Stomach smooth muscle (tissue), 2 donors: Measurements from ENCODE around the gene CFAP74.

Experiments used
- H3K27ac ChIP-seq: one replicate; pipeline ENCODE4 v1.7.0; 2013; ENCODE audit warnings: mild to moderate bottlenecking, low read length, inconsistent platforms
- H3K27me3 ChIP-seq, 2 donors: one replicate each; pipeline ENCODE4 v1.7.0; 2013; ENCODE audit warnings: low read length in 2 of 2; ENCODE audit not compliant: insufficient read depth in 2 of 2, control insufficient read depth in 1 of 2
- H3K36me3 ChIP-seq, 2 donors: one replicate each; pipeline ENCODE4 v1.7.0; 2013; ENCODE audit warnings: low read length in 2 of 2; ENCODE audit not compliant: control insufficient read depth in 2 of 2, insufficient read depth in 2 of 2
- H3K4me1 ChIP-seq: one replicate; pipeline ENCODE4 v1.7.0; 2013; ENCODE audit warnings: low read length; ENCODE audit not compliant: control insufficient read depth, insufficient read depth
- H3K4me3 ChIP-seq, 2 donors: one replicate each; pipeline ENCODE4 v1.7.0; 2013; ENCODE audit warnings: low read length in 2 of 2
- H3K9ac ChIP-seq, 2 donors: one replicate each; pipeline ENCODE4 v1.7.0; 2013; ENCODE audit warnings: low read length in 2 of 2, mild to moderate bottlenecking in 1 of 2
- H3K9me3 ChIP-seq, 2 donors: one replicate each; pipeline ENCODE4 v1.7.0; 2013; ENCODE audit warnings: low read length in 2 of 2; ENCODE audit not compliant: control insufficient read depth in 2 of 2
- donor health status: healthy.
- donor health status: Pancreatic carcinoma.

CFAP74 gene

DNA sequence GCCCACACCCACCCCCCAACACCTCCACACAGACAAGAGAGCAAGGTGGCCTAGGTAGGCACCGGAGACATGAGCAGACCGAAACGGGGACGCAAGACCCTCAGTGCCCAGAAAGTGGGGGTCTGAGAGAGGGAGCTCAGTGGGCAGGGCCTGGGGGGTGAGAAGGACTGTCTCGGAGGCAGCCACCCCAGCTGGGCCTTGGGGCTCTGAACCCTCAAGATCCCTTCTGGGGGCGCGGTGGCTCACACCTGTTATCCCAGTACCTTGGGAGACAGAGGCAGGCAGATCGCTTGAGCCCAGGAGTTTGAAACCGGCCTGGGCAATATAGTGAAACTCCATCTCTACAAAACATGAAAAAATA lies 103.6 kb downstream of the CFAP74 start:
- Histone ChIP-seq H3K4me1 (peaks cover 3% of the 10 kb centered on the region), H3K4me3 (no peak overlapping the region), H3K36me3 (no peaks in the 10 kb centered on the region), H3K27ac (no peak overlapping the region), H3K9me3 (no peaks in the 10 kb centered on the region), H3K27me3 (peaks cover 11 to 12% of the 10 kb centered on the region in 2 donors), H3K9ac (no peak overlapping the region)

DNA sequence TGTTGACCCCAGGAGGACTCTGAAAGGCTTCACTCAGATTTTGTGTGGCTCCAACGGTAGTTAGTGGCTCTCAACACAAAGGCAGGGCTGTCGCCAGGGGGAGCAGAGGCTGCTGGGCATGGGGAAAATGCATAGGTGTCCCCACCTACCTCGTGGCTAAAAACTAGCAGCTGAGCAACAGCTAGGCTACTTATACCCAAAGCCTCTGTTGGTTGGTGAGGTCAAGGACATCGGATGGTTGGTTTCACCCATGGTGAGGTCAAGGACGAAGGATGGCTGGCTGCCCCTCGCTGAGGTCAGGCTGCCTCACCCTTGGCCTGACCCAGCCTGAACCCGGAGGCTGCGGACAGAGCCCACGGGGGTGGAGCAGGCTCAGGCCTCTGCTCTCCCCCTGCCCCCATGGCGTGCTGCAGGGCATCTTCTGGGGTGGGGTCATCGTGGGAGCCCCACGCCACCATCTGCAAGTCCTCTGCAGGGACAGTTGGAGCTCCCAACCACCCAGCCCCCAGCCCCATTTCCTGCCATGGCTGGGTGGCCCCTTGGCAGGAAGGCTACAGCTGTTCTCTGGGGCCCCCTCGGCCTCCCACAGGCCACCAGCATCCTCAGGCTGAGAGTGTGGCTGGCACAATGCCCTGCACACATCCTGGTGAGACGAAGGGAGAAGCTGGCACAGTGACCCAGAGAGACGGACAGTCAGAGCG lies 104.2 kb downstream of the CFAP74 start:
- peaks cover 13 to 18% of the 10 kb centered on the region in 2 donors for H3K27me3 ChIP-seq
- H3K27ac ChIP-seq = no peak overlapping the region
- H3K36me3 ChIP-seq = no peaks in the 10 kb centered on the region
- H3K9ac ChIP-seq = no peak overlapping the region
- H3K9me3 ChIP-seq = no peaks in the 10 kb centered on the region
- H3K4me1 ChIP-seq = peaks cover 8% of the 10 kb centered on the region
- no peak overlapping the region for H3K4me3 ChIP-seq

DNA sequence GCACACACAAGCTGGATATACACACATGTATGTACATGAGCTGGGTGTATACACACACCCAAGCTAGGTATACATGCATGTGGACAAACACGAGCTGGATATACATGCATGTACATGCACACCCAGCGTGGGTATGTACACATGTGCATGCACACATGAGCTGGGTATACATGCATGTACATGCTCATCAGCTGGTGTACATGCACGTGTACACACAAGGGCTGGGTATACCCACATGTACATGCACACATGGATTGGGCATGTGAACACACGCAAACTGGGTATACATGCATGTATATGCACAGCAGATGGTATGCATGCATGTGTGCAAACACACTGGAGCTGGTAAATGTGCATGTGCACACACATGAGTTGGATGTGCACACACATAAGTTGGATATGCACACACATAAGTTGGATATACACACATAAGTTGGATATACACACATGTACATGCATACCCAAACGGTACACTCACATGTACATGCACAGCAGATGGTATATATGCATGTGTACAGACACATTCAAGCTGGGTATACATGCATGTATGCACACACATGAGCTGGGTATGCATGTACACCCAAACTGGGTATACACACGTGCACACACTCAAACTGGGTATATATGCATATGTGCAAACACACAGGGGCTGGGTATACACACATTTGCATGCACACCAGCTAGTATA lies 105.2 kb downstream of the CFAP74 start:
- Histone ChIP-seq H3K27me3 (peaks cover 14 to 25% of the 10 kb centered on the region in 2 donors), H3K36me3 (no peaks in the 10 kb centered on the region), H3K27ac (no peak overlapping the region), H3K4me1 (peaks cover 14% of the 10 kb centered on the region), H3K4me3 (no peak overlapping the region), H3K9me3 (no peaks in the 10 kb centered on the region), H3K9ac (no peak overlapping the region)

DNA sequence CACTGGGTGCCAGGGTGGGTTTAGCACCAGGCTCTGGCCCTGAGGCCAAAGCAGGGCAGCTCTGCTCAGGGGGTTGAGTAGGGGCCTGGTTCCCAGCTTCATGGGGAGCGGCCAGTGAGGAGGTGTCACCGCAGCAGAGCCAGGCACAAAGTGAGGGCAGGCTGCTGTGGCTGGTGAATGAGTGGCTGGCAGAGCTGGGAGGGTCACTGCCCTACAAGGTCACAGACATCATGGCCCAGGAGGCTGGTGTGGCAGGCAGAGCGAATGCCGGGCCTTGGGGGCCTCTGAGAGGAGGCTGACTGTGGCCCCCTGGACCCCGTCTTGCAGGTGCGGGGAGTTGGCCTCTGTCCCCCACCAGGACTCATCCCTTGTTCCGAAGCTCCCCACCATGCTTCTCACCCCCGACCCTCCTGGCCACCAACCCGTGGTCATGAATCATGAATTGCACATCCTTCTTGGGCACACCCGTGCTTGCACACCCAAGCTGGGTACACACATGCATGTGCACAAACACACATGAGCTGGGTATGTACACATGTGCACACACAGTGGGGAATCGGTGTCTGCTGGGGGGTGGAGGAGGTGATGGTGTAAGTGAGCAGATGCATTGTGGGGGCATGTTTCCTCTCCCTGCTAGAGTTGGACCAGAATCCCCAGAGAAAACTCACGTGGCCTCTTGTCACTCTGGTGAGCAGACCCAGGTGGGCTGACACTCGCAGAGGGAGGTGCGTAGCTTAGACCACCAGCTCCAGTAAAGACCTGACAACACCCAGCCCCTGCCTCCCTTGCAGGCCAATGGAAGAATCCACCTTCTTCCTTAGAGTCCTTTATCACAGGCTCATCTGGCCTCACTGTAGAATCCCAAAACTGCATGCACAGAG lies 107.9 kb downstream of the CFAP74 start:
- Histone ChIP-seq H3K9me3 (no peaks in the 10 kb centered on the region), H3K27ac (no peak overlapping the region), H3K4me1 (peaks cover 26% of the 10 kb centered on the region), H3K36me3 (no peaks in the 10 kb centered on the region), H3K27me3 (peaks cover 14 to 25% of the 10 kb centered on the region in 2 donors), H3K4me3 (no peak overlapping the region), H3K9ac (no peak overlapping the region)

DNA sequence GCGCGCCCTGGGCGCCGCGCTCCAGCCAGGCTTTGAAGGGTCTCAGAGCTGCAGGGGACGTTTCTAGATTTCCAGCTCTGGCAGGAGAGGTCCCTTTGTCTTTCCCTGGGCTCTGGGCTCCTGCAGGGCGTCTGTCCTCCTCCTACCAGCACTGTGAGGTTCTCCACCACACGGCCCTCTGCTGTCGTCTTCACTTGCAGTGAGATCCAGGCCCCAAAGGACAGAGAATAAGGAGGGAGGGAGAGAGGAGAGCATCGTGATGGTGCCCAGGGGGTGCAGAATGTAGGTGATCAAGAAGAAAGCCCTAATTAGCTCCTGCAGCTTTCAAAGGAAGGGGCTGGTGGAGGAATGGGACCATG lies 108.5 kb downstream of the CFAP74 start:
- Histone ChIP-seq H3K27ac (no peak overlapping the region), H3K9me3 (no peaks in the 10 kb centered on the region), H3K4me3 (no peak overlapping the region), H3K36me3 (no peaks in the 10 kb centered on the region), H3K27me3 (peaks cover 14 to 25% of the 10 kb centered on the region in 2 donors), H3K4me1 (peaks cover 26% of the 10 kb centered on the region), H3K9ac (no peak overlapping the region)

DNA sequence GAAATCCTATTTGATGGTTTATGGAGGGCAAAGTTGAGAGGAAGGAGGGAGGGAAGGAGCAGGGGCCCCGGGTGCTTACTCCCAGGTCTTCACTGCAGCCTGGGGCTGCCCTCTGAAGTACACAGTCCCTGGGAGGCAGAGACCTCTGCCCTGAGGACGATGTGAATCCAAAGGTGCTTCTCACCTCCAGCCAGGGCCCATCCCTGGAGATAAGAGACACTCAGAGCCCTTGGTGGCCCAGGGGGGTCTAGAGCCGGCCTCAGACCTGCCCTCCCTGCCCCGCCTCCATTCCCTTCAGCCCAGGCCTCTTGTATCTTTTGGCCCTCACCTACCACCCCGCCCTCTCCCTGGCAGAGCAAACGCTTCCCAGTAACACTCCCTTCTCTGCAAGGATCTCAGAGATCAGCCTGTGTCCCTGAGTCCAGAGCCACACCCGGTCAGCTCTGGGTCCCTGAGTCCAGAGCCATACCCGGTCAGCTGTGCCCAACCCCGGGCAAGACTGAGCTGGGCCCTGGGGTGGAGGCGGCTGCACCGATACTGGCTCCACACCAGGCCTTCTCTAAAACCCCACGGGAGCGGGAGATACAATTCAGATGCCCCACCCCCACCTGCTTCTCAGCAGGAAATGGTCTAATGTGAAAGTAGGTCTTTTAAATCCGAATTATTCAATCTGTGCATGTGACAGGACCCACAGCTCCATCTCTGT lies 109.1 kb downstream of the CFAP74 start:
- H3K27ac ChIP-seq = no peak overlapping the region
- peaks cover 14 to 25% of the 10 kb centered on the region in 2 donors for H3K27me3 ChIP-seq
- H3K4me3 ChIP-seq = peak overlapping the region in 1 of 2 donors; percentile 29
- peaks cover 26% of the 10 kb centered on the region for H3K4me1 ChIP-seq
- no peak overlapping the region for H3K9ac ChIP-seq
- H3K9me3 ChIP-seq = no peaks in the 10 kb centered on the region
- no peaks in the 10 kb centered on the region for H3K36me3 ChIP-seq

DNA sequence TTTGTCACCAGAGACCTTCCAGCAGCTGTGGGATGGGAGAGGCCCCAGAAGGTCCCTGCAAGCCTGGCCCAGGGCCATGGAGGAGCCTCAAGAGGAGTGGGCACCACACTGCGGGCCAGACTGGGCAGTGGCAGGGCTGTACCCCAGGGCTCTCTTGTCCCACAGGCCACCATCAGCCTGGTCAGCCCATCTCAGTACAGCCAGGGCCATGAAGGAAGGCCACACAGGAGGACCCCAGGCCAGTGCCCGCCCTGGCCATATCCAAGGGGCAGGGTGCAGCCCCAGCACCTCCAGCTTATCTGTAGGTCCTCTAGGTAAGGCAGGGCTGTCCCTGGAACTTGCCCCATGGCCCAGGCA lies 109.6 kb downstream of the CFAP74 start:
- Histone ChIP-seq H3K9ac (no peak overlapping the region), H3K27me3 (peaks cover 14 to 25% of the 10 kb centered on the region in 2 donors), H3K27ac (no peak overlapping the region), H3K4me3 (no peak overlapping the region), H3K36me3 (no peaks in the 10 kb centered on the region), H3K9me3 (no peaks in the 10 kb centered on the region), H3K4me1 (peaks cover 31% of the 10 kb centered on the region)

DNA sequence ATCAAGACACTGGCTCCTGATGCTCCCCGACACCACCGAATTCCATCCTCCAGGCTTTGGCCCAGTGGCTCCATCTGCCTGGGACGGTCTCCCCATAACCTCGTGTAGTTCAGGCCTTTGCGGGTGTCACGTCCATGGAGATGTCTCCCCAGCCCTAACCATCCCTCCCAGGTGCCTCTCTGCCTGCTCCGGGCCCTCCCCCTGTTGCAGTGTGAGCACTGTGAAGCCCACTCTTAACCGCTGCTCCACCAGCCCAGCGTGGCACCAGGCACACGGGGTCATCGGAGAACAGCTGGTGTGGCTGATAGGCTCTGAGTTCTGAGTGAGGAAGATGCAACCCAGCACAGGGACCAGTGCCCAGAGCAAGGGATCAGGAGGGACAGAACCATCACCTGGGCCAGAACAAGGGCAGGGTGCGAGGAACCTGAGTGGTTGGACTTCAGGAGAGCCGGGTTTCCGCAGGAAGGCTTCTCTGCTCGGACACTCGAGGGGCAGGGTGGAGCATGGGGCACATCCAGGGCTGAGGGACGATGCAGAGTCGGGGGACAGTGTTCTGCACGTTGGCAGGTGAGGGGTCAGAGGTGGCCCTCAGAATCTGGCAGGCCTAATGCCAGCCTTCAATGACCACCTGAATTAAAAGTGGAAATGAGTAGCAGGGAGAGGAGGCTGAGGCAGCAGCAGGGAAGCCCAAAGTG lies 110.1 kb downstream of the CFAP74 start:
- no peak overlapping the region for H3K27ac ChIP-seq
- H3K4me1 ChIP-seq = peaks cover 36% of the 10 kb centered on the region
- no peaks in the 10 kb centered on the region for H3K9me3 ChIP-seq
- H3K36me3 ChIP-seq = no peaks in the 10 kb centered on the region
- H3K4me3 ChIP-seq = no peak overlapping the region
- peaks cover 14 to 25% of the 10 kb centered on the region in 2 donors for H3K27me3 ChIP-seq
- H3K9ac ChIP-seq = no peak overlapping the region

DNA sequence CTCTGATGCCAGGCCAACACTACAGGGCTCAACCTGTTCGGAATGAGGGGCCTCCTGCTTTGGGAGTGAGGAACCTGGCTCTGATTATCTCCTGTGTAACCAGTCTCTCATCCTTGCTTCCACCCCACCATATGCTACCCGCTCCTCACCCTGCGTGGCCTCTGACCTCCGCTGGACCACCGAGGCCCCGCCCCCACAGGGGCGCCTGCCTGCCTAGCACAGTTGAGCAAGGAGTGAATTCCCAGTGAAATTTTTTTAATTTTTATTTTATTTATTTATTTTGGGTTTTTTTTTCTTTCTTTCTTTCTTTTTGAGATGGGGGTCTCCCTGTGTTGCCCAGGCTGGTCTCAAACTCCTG lies 110.8 kb downstream of the CFAP74 start:
- Histone ChIP-seq H3K36me3 (no peaks in the 10 kb centered on the region), H3K9me3 (no peaks in the 10 kb centered on the region), H3K4me3 (peak overlapping the region in 1 of 2 donors; percentile 78), H3K27ac (peak overlapping the region; percentile 64), H3K4me1 (peaks cover 38% of the 10 kb centered on the region), H3K27me3 (peaks cover 14 to 25% of the 10 kb centered on the region in 2 donors), H3K9ac (no peak overlapping the region)
